OCI-M2 (cell line): Measurements from ENCODE around the gene ZNF521.
"Not testable (repeated sequence)": the region's sequence is repeated elsewhere in the genome, so short reads cannot be mapped to it uniquely, and the experiment has no call there.

Source experiments
- DNase-seq: peaks from one replicate; lab custom pipeline; 2025; ENCODE audit not compliant: unreplicated experiment; lab: John Stamatoyannopoulos, UW

Gene ZNF521

GRCh38 chr18:25047983-25048382, 304.0 kb downstream of the ZNF521 start:
- DNase-seq: no peak

- DNase-seq: no peak
Observed at GRCh38 chr18:25047421-25047820, 304.5 kb downstream of the ZNF521 start.

- no peak for DNase-seq
Observed at GRCh38 chr18:25044694-25045093, 307.3 kb downstream of the ZNF521 start.

GRCh38 chr18:25043104-25043503, 308.9 kb downstream of the ZNF521 start:
- no peak for DNase-seq

GRCh38 chr18:25042641-25043051, 309.3 kb downstream of the ZNF521 start:
- DNase-seq: no peak

- no peak for DNase-seq
Observed at GRCh38 chr18:25039781-25040180, 312.2 kb downstream of the ZNF521 start.

GRCh38 chr18:25038261-25038660, 313.7 kb downstream of the ZNF521 start:
- DNase-seq: no peak

GRCh38 chr18:25033747-25034471, 318.1 kb downstream of the ZNF521 start:
- no peak for DNase-seq

GRCh38 chr18:25033175-25033574, 318.8 kb downstream of the ZNF521 start:
- DNase-seq: not testable (repeated sequence)

GRCh38 chr18:25029802-25030201, 322.2 kb downstream of the ZNF521 start:
- no peak for DNase-seq

GRCh38 chr18:25019931-25020330, 332.0 kb downstream of the ZNF521 start:
- DNase-seq: no peak

GRCh38 chr18:25019086-25019860, 332.7 kb downstream of the ZNF521 start:
- DNase-seq: no peak

GRCh38 chr18:25016666-25017065, 335.3 kb downstream of the ZNF521 start:
- no peak for DNase-seq

- DNase-seq: no peak
Observed at GRCh38 chr18:25016181-25016580, 335.8 kb downstream of the ZNF521 start.
